ENCODE data around the gene ENG. TPM values are rescaled to one million over a fixed set of nuclear protein-coding genes. Genes with fewer than 3 reads are reported as not detected.

Gene ENG
- total and polyA plus RNA-seq, 2 of the 4 experiments (the other 2 are of a cell fraction), result 3.6 to 83.3 TPM

- peak; percentile 37 for ATAC-seq (ENCODE audit: low read depth)
- in situ Hi-C loops (cut with MboI; ENCODE audit: low sequenced_read_pairs), result no loop called here
- TF ChIP-seq RFX5 (IDR thresholded peaks at IDR 0.05; ENCODE audit: low read depth, low read length) (no peak), CEBPB (IDR thresholded peaks at IDR 0.05; ENCODE audit: low read depth, low read length) (no peak), SMC3 (IDR thresholded peaks at IDR 0.05; ENCODE audit: low read depth, low read length) (no peak), FOS (IDR thresholded peaks at IDR 0.05; ENCODE audit: low read depth, low read length) (no peak), USF2 (IDR thresholded peaks at IDR 0.05; ENCODE audit: low read depth, low read length) (no peak), POLR2A (IDR thresholded peaks at IDR 0.05; ENCODE audit: low read depth, low read length) (no peak), CTCF (conservative IDR thresholded peaks at IDR 0.05; ENCODE audit: low read depth, low read length) (no peak), NFE2L2 (IDR thresholded peaks at IDR 0.05; ENCODE audit: low read depth, low read length) (no peak), CHD1 (IDR thresholded peaks at IDR 0.05; ENCODE audit: low read depth, low read length) (no peak), MAZ (IDR thresholded peaks at IDR 0.05; ENCODE audit: borderline replicate concordance, low read depth, low read length) (no peak), RCOR1 (IDR thresholded peaks at IDR 0.05; ENCODE audit: insufficient replicate concordance, low read length) (no peak), MAFK (IDR thresholded peaks at IDR 0.05; ENCODE audit: low read depth, low read length) (no peak), BHLHE40 (IDR thresholded peaks at IDR 0.05; ENCODE audit: low read depth, low read length) (no peak)
- TF ChIP-seq, protein P1, sequence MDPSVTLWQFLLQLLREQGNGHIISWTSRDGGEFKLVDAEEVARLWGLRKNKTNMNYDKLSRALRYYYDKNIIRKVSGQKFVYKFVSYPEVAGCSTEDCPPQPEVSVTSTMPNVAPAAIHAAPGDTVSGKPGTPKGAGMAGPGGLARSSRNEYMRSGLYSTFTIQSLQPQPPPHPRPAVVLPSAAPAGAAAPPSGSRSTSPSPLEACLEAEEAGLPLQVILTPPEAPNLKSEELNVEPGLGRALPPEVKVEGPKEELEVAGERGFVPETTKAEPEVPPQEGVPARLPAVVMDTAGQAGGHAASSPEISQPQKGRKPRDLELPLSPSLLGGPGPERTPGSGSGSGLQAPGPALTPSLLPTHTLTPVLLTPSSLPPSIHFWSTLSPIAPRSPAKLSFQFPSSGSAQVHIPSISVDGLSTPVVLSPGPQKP (IDR thresholded peaks at IDR 0.05; ENCODE audit: borderline replicate concordance, low read depth, low read length), result no peak
Measured at GRCh38 chr9:127809540-127810377, 44.7 kb downstream of the ENG start.

More at GRCh38 chr9:127809540-127810377, 44.7 kb downstream of the ENG start:
- intact Hi-C loops (cut with micrococcal nuclease), result no loop called here
- Histone ChIP-seq H4K5ac (ENCODE audit: low read depth, low read length) (no peak overlapping the region), H3K23ac (ENCODE audit: low read depth, low read length) (no peak overlapping the region), H3K14ac (replicated peaks; ENCODE audit: low read depth, low read length) (no peak overlapping the region), H3K79me1 (ENCODE audit: low read depth in 1 of 2, low read length in 2 of 2) (peaks cover 27 to 48% of the 10 kb centered on the region in 2 experiments), H3K36me3 (ENCODE audit: control insufficient read depth, insufficient read depth, low read length) (peaks cover 66% of the 10 kb centered on the region), H2AK5ac (ENCODE audit: low read depth, low read length) (0 out of 2 replicates have a peak overlapping the region, but pooled peaks have one; percentile 5), H3K56ac (ENCODE audit: extremely low read depth, insufficient read depth, low read length) (no peak overlapping the region), H3K18ac (ENCODE audit: low read depth, low read length) (no peak overlapping the region), H2BK5ac (ENCODE audit: low read depth, low read length, poor library complexity, severe bottlenecking) (no peak overlapping the region), H3K9me1 (ENCODE audit: insufficient read depth, low read length) (no peaks in the 10 kb centered on the region), H2BK15ac (ENCODE audit: low read depth, low read length) (no peak overlapping the region), H4K20me1 (ENCODE audit: insufficient read depth, low read length) (peaks cover 14% of the 10 kb centered on the region), H2BK120ac (ENCODE audit: low read depth, low read length) (no peak overlapping the region), H3K4ac (ENCODE audit: low read depth, low read length) (no peak overlapping the region), H3K27me3 (ENCODE audit: control insufficient read depth, insufficient read depth, low read length) (no peaks in the 10 kb centered on the region), H2AFZ (replicated peaks; ENCODE audit: low read length, poor library complexity) (peak overlapping the region; percentile 49), H3K9ac (ENCODE audit: low read depth, low read length) (no peak overlapping the region), H3K4me3 (ENCODE audit: insufficient read depth, low read depth, low read length) (no peak overlapping the region), H4K91ac (ENCODE audit: insufficient read depth, low read depth, low read length) (no peak overlapping the region), H4K8ac (ENCODE audit: low read depth in 2 of 2, low read length in 2 of 2) (no peak overlapping the region), H3K4me1 (ENCODE audit: control insufficient read depth, insufficient read depth, low read length) (no peaks in the 10 kb centered on the region), H3K4me2 (ENCODE audit: low read depth, low read length) (no peak overlapping the region), H2AK9ac (replicated peaks; ENCODE audit: low read depth, low read length, poor library complexity) (peak overlapping the region; percentile 55), H3K9me3 (ENCODE audit: control insufficient read depth, insufficient read depth, low read length) (no peaks in the 10 kb centered on the region), H3K27ac (ENCODE audit: insufficient read depth, low read length) (no peak overlapping the region), H2BK20ac (ENCODE audit: low read depth, low read length) (no peak overlapping the region)
- 48% methylated on average over 17 of the region's 57 CpGs; no CpG with 5 or more reads in 1 of the 2 experiments for WGBS, 2 experiments (ENCODE audit: extremely low coverage in 2 of 2, insufficient read length in 1 of 2)
- no peak for DNase-seq
- POLR2A ChIA-PET (ENCODE audit: unreplicated experiment), result interaction anchor here (0.5 kb wide), 1 partner anchor 18 kb away, joined by 6 read pairs; no protein-coding TSS in a partner anchor
- dilution Hi-C loops (cut with HindIII; ENCODE audit: low sequenced_read_pairs, unreplicated experiment), result no loop called here
- CTCF ChIA-PET, result interaction anchor here (0.6 kb wide), 1 partner anchor 357 kb away, joined by 4 read pairs; no protein-coding TSS in a partner anchor
- no TSS peak for BruUV-seq (replicated peaks)
